ENCODE results near the gene PLA2G4B.
"Not testable (repeated sequence)": the region's sequence is repeated elsewhere in the genome, so short reads cannot be mapped to it uniquely, and the experiment has no call there.

The PLA2G4B gene

DNA sequence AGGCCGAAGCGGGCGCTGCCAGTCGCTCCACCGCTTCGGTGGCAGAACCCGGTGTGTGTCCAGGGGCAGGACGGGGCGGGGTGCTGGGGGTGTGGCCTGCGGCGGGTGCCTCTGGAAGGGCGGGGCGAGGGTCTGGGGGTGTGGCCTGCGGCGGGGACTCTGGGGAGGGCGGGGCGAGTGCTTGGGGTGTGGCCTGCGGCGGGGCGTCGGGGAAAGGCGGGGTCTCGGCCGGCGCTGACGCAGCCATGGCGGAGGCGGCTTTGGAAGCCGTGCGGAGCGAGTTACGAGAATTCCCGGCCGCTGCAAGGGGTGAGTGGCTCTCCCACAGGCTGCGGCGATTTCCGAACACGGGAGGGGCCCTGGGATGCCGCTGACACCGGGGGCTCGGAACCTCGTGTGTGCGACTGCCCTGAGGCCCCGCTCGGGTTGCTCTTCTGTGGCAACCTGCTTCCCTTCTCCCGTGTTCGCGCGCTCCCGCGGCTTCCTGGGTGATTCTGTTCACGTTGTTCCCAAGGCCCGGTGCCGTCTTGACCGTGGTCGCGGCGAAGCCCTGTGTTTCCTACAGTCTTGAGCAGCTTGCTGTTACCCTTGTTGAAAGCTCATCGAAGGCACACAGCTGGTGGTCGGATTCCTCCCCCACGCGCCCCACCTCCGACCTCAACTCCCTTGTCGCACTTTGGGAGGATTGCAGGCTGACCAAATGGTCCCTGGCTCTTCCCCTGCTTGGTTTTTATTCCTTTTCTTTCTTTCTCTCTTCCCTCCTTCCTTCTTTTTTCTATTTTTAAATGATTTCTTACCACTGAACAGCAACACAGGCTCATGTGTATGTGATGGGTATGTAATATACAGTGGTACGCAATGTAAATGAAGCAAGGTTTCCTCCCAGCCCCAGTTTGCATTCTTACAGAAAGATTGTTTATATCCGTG is 10.5 kb upstream of the PLA2G4B start, which contains the start of gene JMJD7:
Gene JMJD7 (plus strand): TSS at position 213 of the 927 bp plus-strand sequence. CDS start 33 bp downstream, at position 246.
- peak; percentile 95 for DNase-seq

- DNase-seq = no peak
These were observed 9.9 kb upstream of the PLA2G4B start for GRCh38 chr15:41828807-41829141.

- DNase-seq = no peak
These were observed 8.5 kb upstream of the PLA2G4B start for GRCh38 chr15:41829959-41830646.

- DNase-seq = not testable (repeated sequence)
These were observed 7.4 kb upstream of the PLA2G4B start for GRCh38 chr15:41831291-41831690.

DNA sequence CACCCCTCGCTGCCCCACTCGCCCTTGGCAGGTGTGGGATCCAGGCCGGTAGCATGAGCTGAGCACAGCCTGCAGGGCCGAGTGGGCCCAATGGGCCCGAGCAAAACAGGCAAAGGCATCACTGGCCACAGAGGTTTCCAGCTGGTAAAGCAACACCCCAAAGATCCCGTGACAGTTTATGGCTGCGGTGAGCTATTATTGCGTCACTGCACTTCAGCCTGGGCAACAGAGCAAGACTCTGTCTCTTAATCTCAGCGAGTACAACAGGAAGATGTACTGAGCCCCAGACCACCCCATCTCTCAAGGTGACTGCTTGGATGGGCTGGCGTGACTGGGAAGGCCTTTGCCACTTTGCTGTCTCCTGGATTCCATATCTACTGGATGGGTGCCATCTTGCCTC is 6.4 kb upstream of the PLA2G4B start:
- DNase-seq = no peak

DNA sequence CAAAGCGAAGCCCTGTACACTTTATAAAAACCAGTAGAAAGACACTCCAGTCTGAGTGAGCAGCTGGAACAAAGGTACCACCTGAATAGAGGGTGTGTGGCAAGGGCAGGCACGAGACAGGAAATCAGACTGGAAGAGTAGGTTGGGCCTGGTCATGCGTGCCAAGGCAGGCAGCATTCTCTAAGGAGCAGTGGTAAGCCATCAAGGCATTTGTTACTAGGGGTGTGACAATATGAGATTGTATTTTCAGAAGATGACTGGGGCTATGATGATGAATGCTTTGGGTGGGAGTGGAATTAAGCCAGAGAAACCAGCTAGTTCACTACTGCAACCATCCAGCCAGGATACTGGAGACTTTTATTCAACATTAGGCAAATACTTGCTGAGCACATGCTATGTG is 5.8 kb upstream of the PLA2G4B start:
- no peak for DNase-seq

DNA sequence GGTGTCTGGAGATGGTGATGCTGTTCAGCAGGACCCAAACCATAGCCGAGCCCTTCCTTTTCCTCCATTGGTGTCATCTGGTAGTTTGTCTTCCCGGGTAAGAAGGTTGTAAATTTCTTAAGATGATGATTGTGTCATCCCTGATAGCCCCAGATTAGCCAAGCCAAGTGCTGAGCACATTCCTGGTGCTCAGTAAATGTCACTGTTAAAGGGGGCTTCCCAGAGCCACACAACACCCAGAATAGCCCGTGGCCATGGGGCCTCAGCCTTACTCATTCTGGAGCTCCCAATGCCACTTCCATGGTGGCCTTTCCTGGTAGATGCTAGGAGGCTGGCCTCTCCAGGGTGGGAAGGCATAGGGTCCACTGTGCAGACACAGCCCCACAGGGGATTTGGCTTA is 4.6 kb upstream of the PLA2G4B start:
- DNase-seq = no peak

DNA sequence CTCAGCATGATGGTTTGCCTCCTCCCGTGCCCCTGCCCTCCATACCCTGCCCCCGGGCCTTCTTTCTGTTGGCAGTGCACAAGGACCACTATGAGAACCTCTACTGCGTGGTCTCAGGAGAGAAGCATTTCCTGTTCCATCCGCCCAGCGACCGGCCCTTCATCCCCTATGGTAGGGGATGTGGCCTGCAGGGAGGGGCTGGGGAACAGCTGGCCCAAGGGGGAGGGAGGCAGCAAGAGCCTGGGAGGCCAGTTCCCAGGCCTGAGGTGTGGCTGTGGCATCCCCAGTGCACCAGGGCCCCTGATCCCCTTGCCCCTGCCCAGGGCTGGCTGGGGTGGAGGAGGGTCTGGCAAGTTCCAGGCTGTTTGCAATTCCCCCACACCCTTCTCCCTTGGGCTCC is 2.6 kb upstream of the PLA2G4B start:
- no peak for DNase-seq

- DNase-seq = no peak
These were observed 1.8 kb upstream of the PLA2G4B start for GRCh38 chr15:41836713-41837454.

DNA sequence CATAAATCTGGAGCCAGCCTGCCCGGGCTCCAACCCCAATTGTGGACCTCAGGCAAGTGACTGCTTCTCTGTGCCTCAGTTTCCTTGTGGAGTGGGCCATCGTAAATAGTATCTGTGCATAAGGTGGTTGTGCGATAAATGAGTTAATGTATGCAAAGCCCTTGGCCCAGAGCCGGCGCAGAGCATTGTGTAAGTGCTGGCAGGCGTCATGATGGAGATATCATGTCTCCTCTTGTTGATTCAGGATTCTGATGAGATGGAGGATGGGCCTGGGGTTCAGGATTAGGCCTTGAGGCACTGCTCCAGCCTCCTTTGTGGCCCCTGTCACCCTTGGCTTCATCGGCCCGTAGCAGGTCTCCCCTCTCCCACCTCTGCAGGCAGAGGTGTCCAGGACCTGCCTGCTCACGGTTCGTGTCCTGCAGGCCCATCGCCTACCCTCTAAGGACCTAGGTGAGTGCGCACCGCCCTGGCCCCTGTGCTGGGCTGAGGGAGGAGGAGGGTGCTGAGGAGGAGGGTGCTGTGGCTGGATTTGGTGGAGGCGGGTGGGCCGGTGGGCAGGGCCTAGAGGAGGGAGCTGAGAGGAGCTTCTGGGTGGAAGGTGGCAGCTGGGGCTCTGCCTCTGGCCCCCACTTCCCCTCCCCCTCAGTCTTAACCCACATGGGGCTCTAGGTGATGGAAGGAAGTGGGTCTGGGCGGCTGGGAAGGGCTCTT is 1.3 kb downstream of the PLA2G4B start:
- no peak for DNase-seq

DNA sequence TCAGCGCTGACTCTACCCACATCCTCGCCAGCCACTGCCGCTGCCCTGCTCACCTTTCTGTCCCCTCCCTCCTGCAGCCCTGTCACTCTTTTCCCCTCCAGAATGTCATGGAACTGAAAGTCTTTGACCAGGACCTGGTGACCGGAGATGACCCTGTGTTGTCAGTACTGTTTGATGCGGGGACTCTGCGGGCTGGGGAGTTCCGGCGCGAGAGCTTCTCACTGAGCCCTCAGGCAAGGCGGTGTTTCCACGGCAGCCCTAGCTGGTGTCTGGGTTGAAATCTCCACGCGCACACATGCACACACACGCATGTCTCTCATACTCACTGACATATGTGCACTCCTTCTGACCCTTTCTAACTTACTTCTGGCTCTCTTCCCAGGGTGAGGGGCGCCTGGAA is 2.0 kb downstream of the PLA2G4B start:
- DNase-seq = no peak

DNA sequence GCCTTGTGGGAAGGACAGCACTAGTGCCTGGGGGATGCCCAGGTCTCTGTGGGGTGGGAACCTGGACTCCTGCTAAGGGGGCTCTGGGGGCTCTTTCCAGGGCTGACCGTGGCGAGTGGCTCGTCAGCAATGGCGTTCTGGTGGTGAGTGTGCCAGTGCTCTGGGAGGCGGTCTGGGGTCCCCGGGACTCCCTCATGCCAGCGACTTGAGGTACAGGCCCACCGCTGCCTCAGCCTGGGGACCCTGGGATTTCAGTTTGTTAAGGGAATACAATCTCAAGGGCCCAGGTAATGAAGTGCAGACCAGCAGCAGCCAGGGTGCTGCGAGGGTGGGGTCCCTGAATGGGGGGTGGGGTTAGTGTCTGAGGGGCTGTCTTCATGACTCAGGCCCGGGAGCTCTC is 2.5 kb downstream of the PLA2G4B start:
- DNase-seq = no peak

- DNase-seq = no peak
These were observed 3.6 kb downstream of the PLA2G4B start for GRCh38 chr15:41842229-41842628.

DNA sequence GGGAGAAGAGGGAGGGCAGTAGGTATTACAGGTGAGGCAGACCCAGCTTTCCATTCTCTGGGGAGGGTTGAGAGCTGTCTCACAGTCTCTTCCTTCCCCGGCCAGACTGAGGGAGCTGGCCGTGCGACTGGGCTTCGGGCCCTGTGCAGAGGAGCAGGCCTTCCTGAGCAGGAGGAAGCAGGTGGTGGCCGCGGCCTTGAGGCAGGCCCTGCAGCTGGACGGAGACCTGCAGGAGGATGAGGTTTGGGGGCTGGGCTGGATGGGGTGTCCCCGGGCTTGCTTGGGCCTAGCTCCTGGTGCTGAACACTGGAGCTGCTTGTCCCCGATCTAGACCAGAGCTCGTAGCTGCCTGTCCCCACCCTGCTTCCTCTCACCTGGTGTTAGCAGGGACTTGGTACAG is 4.9 kb downstream of the PLA2G4B start:
- no peak for DNase-seq

DNA sequence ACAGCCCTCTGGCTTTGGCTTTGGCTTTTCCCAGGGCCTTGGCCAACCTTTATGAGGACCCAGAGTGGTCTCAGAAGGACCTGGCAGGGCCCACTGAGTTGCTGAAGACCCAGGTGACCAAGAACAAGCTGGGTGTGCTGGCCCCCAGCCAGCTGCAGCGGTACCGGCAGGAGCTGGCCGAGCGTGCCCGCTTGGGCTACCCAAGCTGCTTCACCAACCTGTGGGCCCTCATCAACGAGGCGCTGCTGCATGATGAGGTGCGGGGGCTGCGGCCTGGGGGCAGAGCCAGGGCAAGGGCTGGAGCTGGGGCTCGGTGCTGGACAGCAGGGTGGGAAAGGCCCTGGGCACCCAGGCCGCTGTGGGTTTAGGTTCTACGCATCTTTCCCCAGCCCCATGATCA is 6.2 kb downstream of the PLA2G4B start:
- no peak for DNase-seq

DNA sequence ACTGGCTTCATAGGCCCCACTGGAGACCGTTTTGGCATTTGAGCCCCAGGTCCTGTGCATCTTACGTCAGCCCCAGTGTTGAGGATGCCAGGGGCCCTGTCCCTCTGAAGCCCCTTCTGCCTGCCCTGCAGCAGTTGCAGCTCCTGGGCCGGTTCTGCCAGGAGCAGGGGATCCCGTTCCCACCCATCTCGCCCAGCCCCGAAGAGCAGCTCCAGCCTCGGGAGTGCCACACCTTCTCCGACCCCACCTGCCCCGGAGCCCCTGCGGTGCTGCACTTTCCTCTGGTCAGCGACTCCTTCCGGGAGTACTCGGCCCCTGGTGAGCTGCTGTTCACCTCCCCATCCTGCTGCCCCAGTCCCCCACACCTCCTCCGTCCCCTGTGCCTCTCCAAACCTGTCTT is 8.6 kb downstream of the PLA2G4B start:
- DNase-seq = no peak

GRCh38 chr15:41847981-41848380 is 9.3 kb downstream of the PLA2G4B start:
- DNase-seq = no peak

DNA sequence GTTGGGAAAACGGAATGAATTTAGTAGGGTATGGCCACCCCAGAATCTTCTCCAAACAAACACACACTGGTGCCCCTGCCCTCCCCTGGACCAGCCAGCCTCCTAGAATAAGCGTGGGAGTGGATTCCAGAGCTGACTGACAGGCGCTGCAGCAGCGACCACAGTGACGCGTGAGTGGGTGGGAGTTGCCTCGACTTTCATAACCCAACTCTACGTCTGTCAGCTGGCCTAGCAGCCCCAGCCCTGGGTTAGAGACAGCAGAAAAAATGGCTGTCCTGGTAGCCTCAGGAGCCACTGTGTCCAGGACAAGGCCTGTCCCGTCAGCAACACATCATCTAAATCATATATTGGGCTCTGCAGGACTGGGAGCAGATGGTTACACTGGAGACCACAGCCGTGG is 10.0 kb downstream of the PLA2G4B start:
- no peak for DNase-seq

- DNase-seq = no peak
These were observed 10.6 kb downstream of the PLA2G4B start for GRCh38 chr15:41849204-41849603.

DNA sequence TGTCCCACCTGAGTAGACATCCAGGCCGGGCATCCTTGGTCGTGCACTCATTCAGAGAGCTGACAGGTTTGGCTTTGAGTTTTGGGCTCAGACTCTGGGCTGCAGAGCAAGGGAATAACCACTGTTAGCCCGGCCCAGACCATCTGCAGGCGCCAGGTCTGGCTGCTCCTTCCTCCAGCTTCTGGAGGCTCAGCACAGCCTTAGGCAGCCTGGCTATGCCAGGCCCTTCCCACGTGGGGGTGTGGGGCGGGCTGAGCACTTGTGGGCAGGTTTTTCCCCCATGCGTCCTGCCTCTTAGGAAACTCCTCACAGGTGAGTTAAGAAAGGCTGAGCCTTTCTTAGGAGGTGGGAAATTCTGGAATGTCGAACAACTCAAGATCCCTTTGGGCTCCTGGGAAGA is 11.2 kb downstream of the PLA2G4B start:
- no peak for DNase-seq

DNA sequence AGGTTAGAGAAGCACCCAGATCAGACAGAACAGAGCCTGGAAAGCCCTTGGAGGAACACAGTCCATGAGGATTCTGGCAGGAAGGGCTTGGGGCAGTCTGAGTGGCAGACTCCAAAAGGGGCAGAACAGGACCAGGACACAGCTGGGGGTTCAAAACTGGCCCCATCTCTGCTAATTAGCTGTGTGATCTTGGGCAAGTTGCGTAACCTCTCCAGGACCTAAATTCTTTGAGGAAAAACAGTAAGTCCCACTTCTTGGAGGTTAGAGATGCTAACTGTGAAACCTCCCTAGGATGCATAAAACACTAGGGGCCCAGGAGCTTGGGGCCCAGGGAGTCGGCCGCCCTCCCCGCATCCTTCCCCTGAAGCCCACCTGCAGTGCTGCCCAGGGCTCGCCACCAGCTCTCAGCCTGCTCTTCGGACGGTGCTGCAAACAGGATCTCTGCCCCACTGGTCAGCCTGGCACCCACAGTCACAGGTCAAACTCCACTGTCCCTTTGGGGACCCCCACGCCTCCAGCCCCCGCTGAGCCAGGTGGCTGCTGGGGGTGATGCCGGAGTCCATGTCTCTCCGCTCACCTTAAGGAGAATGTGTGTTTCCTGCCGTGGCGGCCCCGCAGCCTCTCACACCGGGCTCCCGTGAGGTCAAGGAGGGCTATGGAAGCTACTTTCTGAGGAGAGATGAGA is 12.0 kb downstream of the PLA2G4B start:
- DNase-seq = no peak

DNA sequence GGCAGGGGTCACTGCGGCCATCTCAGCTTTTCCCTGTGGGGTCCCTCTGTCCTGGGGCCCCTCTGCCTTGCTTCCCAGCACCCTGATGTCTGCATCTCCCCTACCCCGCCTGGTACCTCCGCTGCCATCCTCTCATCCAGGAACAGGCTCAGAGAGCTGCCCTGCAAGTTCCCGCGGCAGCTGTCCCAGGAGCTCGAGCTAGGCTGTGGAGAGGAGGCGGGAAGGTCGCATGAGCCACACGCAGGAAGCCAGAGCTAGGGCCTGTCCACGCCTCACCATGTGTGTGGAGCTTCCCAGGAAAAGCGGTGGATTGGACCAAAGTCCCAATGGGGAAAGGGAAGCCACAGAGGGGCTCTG is 12.5 kb downstream of the PLA2G4B start:
- no peak for DNase-seq

All from eye (tissue), 1 donor.